Measurements from ENCODE around the gene SLC6A11. TPM values are rescaled to one million over a fixed set of nuclear protein-coding genes. Genes with fewer than 3 reads are reported as not detected.

SLC6A11 gene
- polyA plus RNA-seq, 2 donors = 6.1 to 7.3 TPM

GRCh38 chr3:10976770-10977169, 160.7 kb downstream of the SLC6A11 start:
- no peaks in the 10 kb centered on the region for H3K27me3 ChIP-seq (ENCODE audit: control insufficient read depth in 1 of 2, insufficient read depth in 2 of 2, low read length in 2 of 2)
- no peaks in the 10 kb centered on the region for H3K36me3 ChIP-seq (ENCODE audit: control insufficient read depth in 2 of 2, insufficient read depth in 2 of 2, low read length in 1 of 2)
- peaks cover 0 to 4% of the 10 kb centered on the region in 2 donors for H3K9me3 ChIP-seq (ENCODE audit: control insufficient read depth in 2 of 2, insufficient read depth in 1 of 2, low read depth in 1 of 2, low read length in 1 of 2)
- WGBS, 2 donors = 83 to 94% methylated on average over 1 of the region's 1 CpG
- no peak overlapping the region for H3K4me3 ChIP-seq (ENCODE audit: low read depth in 1 of 2, low read length in 2 of 2)
- H3K4me1 ChIP-seq (ENCODE audit: control insufficient read depth in 2 of 2, insufficient read depth in 2 of 2, low read length in 1 of 2) = no peaks in the 10 kb centered on the region
- no peak overlapping the region for H3K27ac ChIP-seq (ENCODE audit: low read depth in 2 of 2, low read length in 1 of 2)

GRCh38 chr3:10977892-10978510, 162.0 kb downstream of the SLC6A11 start:
- H3K27me3 ChIP-seq (ENCODE audit: control insufficient read depth in 1 of 2, insufficient read depth in 2 of 2, low read length in 2 of 2) = no peaks in the 10 kb centered on the region
- no peak overlapping the region for H3K4me3 ChIP-seq (ENCODE audit: low read depth in 1 of 2, low read length in 2 of 2)
- H3K4me1 ChIP-seq (ENCODE audit: control insufficient read depth in 2 of 2, insufficient read depth in 2 of 2, low read length in 1 of 2) = peaks cover 0 to 2% of the 10 kb centered on the region in 2 donors
- H3K36me3 ChIP-seq (ENCODE audit: control insufficient read depth in 2 of 2, insufficient read depth in 2 of 2, low read length in 1 of 2) = no peaks in the 10 kb centered on the region
- H3K27ac ChIP-seq (ENCODE audit: low read depth in 2 of 2, low read length in 1 of 2) = no peak overlapping the region
- peaks cover 0 to 4% of the 10 kb centered on the region in 2 donors for H3K9me3 ChIP-seq (ENCODE audit: control insufficient read depth in 2 of 2, insufficient read depth in 1 of 2, low read depth in 1 of 2, low read length in 1 of 2)
- WGBS, 2 donors = 57 to 58% methylated on average over 10 of the region's 10 CpGs

- Histone ChIP-seq H3K4me1 (ENCODE audit: control insufficient read depth in 2 of 2, insufficient read depth in 2 of 2, low read length in 1 of 2) (peaks cover 0 to 2% of the 10 kb centered on the region in 2 donors), H3K27me3 (ENCODE audit: control insufficient read depth in 1 of 2, insufficient read depth in 2 of 2, low read length in 2 of 2) (no peaks in the 10 kb centered on the region), H3K9me3 (ENCODE audit: control insufficient read depth in 2 of 2, insufficient read depth in 1 of 2, low read depth in 1 of 2, low read length in 1 of 2) (peaks cover 0 to 4% of the 10 kb centered on the region in 2 donors), H3K4me3 (ENCODE audit: low read depth in 1 of 2, low read length in 2 of 2) (no peak overlapping the region), H3K27ac (ENCODE audit: low read depth in 2 of 2, low read length in 1 of 2) (no peak overlapping the region), H3K36me3 (ENCODE audit: control insufficient read depth in 2 of 2, insufficient read depth in 2 of 2, low read length in 1 of 2) (no peaks in the 10 kb centered on the region)
- WGBS, 2 donors = 93 to 95% methylated on average over 7 of the region's 7 CpGs
These were observed 162.9 kb downstream of the SLC6A11 start for GRCh38 chr3:10978956-10979355.

- no peak overlapping the region for H3K4me3 ChIP-seq (ENCODE audit: low read depth in 1 of 2, low read length in 2 of 2)
- H3K27ac ChIP-seq (ENCODE audit: low read depth in 2 of 2, low read length in 1 of 2) = no peak overlapping the region
- H3K36me3 ChIP-seq (ENCODE audit: control insufficient read depth in 2 of 2, insufficient read depth in 2 of 2, low read length in 1 of 2) = no peaks in the 10 kb centered on the region
- peaks cover 0 to 4% of the 10 kb centered on the region in 2 donors for H3K9me3 ChIP-seq (ENCODE audit: control insufficient read depth in 2 of 2, insufficient read depth in 1 of 2, low read depth in 1 of 2, low read length in 1 of 2)
- WGBS, 2 donors = 76 to 83% methylated on average over 7 of the region's 7 CpGs
- H3K27me3 ChIP-seq (ENCODE audit: control insufficient read depth in 1 of 2, insufficient read depth in 2 of 2, low read length in 2 of 2) = no peaks in the 10 kb centered on the region
- H3K4me1 ChIP-seq (ENCODE audit: control insufficient read depth in 2 of 2, insufficient read depth in 2 of 2, low read length in 1 of 2) = peaks cover 0 to 2% of the 10 kb centered on the region in 2 donors
These were observed 164.3 kb downstream of the SLC6A11 start for GRCh38 chr3:10980312-10980711.

GRCh38 chr3:10981031-10981430, 165.0 kb downstream of the SLC6A11 start:
- Histone ChIP-seq H3K4me3 (ENCODE audit: low read depth in 1 of 2, low read length in 2 of 2) (no peak overlapping the region), H3K9me3 (ENCODE audit: control insufficient read depth in 2 of 2, insufficient read depth in 1 of 2, low read depth in 1 of 2, low read length in 1 of 2) (no peaks in the 10 kb centered on the region), H3K4me1 (ENCODE audit: control insufficient read depth in 2 of 2, insufficient read depth in 2 of 2, low read length in 1 of 2) (peaks cover 0 to 2% of the 10 kb centered on the region in 2 donors), H3K36me3 (ENCODE audit: control insufficient read depth in 2 of 2, insufficient read depth in 2 of 2, low read length in 1 of 2) (no peaks in the 10 kb centered on the region), H3K27me3 (ENCODE audit: control insufficient read depth in 1 of 2, insufficient read depth in 2 of 2, low read length in 2 of 2) (no peaks in the 10 kb centered on the region), H3K27ac (ENCODE audit: low read depth in 2 of 2, low read length in 1 of 2) (no peak overlapping the region)
- 76% methylated on average over 3 of the region's 3 CpGs for WGBS, 2 donors

GRCh38 chr3:10981961-10982360, 165.9 kb downstream of the SLC6A11 start:
- H3K4me3 ChIP-seq (ENCODE audit: low read depth in 1 of 2, low read length in 2 of 2) = no peak overlapping the region
- H3K9me3 ChIP-seq (ENCODE audit: control insufficient read depth in 2 of 2, insufficient read depth in 1 of 2, low read depth in 1 of 2, low read length in 1 of 2) = no peaks in the 10 kb centered on the region
- no peaks in the 10 kb centered on the region for H3K27me3 ChIP-seq (ENCODE audit: control insufficient read depth in 1 of 2, insufficient read depth in 2 of 2, low read length in 2 of 2)
- peaks cover 0 to 2% of the 10 kb centered on the region in 2 donors for H3K4me1 ChIP-seq (ENCODE audit: control insufficient read depth in 2 of 2, insufficient read depth in 2 of 2, low read length in 1 of 2)
- H3K27ac ChIP-seq (ENCODE audit: low read depth in 2 of 2, low read length in 1 of 2) = no peak overlapping the region
- WGBS, 2 donors = 64 to 69% methylated on average over 5 of the region's 5 CpGs
- no peaks in the 10 kb centered on the region for H3K36me3 ChIP-seq (ENCODE audit: control insufficient read depth in 2 of 2, insufficient read depth in 2 of 2, low read length in 1 of 2)

GRCh38 chr3:10982782-10983181, 166.8 kb downstream of the SLC6A11 start:
- WGBS, 2 donors = 3 to 6% methylated on average over 4 of the region's 4 CpGs
- H3K9me3 ChIP-seq (ENCODE audit: control insufficient read depth in 2 of 2, insufficient read depth in 1 of 2, low read depth in 1 of 2, low read length in 1 of 2) = no peaks in the 10 kb centered on the region
- H3K27ac ChIP-seq (ENCODE audit: low read depth in 2 of 2, low read length in 1 of 2) = peak overlapping the region in 1 of 2 donors; percentile 71
- no peak overlapping the region for H3K4me3 ChIP-seq (ENCODE audit: low read depth in 1 of 2, low read length in 2 of 2)
- no peaks in the 10 kb centered on the region for H3K27me3 ChIP-seq (ENCODE audit: control insufficient read depth in 1 of 2, insufficient read depth in 2 of 2, low read length in 2 of 2)
- peaks cover 0 to 2% of the 10 kb centered on the region in 2 donors for H3K4me1 ChIP-seq (ENCODE audit: control insufficient read depth in 2 of 2, insufficient read depth in 2 of 2, low read length in 1 of 2)
- H3K36me3 ChIP-seq (ENCODE audit: control insufficient read depth in 2 of 2, insufficient read depth in 2 of 2, low read length in 1 of 2) = no peaks in the 10 kb centered on the region

- WGBS, 2 donors = 22 to 25% methylated on average over 7 of the region's 7 CpGs
- Histone ChIP-seq H3K9me3 (ENCODE audit: control insufficient read depth in 2 of 2, insufficient read depth in 1 of 2, low read depth in 1 of 2, low read length in 1 of 2) (no peaks in the 10 kb centered on the region), H3K4me3 (ENCODE audit: low read depth in 1 of 2, low read length in 2 of 2) (no peak overlapping the region), H3K36me3 (ENCODE audit: control insufficient read depth in 2 of 2, insufficient read depth in 2 of 2, low read length in 1 of 2) (no peaks in the 10 kb centered on the region), H3K4me1 (ENCODE audit: control insufficient read depth in 2 of 2, insufficient read depth in 2 of 2, low read length in 1 of 2) (peaks cover 0 to 2% of the 10 kb centered on the region in 2 donors), H3K27me3 (ENCODE audit: control insufficient read depth in 1 of 2, insufficient read depth in 2 of 2, low read length in 2 of 2) (no peaks in the 10 kb centered on the region), H3K27ac (ENCODE audit: low read depth in 2 of 2, low read length in 1 of 2) (peak overlapping the region in 1 of 2 donors; percentile 21)
These were observed 167.3 kb downstream of the SLC6A11 start for GRCh38 chr3:10983219-10983916.

- Histone ChIP-seq H3K27ac (ENCODE audit: low read depth in 2 of 2, low read length in 1 of 2) (no peak overlapping the region), H3K4me1 (ENCODE audit: control insufficient read depth in 2 of 2, insufficient read depth in 2 of 2, low read length in 1 of 2) (peaks cover 0 to 2% of the 10 kb centered on the region in 2 donors), H3K36me3 (ENCODE audit: control insufficient read depth in 2 of 2, insufficient read depth in 2 of 2, low read length in 1 of 2) (no peaks in the 10 kb centered on the region), H3K27me3 (ENCODE audit: control insufficient read depth in 1 of 2, insufficient read depth in 2 of 2, low read length in 2 of 2) (no peaks in the 10 kb centered on the region), H3K9me3 (ENCODE audit: control insufficient read depth in 2 of 2, insufficient read depth in 1 of 2, low read depth in 1 of 2, low read length in 1 of 2) (no peaks in the 10 kb centered on the region), H3K4me3 (ENCODE audit: low read depth in 1 of 2, low read length in 2 of 2) (no peak overlapping the region)
- 83 to 88% methylated on average over 1 of the region's 1 CpG for WGBS, 2 donors
These were observed 168.4 kb downstream of the SLC6A11 start for GRCh38 chr3:10984371-10984896.
